Endodermal cell (in vitro differentiated cells): ENCODE results near the gene SEMA5A. TPM values are rescaled to one million over a fixed set of nuclear protein-coding genes. Genes with fewer than 3 reads are reported as not detected.
A peak's percentile ranks its signal among the peaks of the same experiment; 100 is the strongest.

Source experiments
- DNase-seq: peaks from one replicate; pipeline ENCODE4 v3.0.0-alpha.2; 2017
- H3K27ac ChIP-seq: 2 replicates; pipeline ENCODE4 v1.5.1; 2013; ENCODE audit warnings: mild to moderate bottlenecking, low read depth, low read length, moderate library complexity
- H3K27me3 ChIP-seq: 2 replicates; pipeline ENCODE4 v1.6.1; 2013; ENCODE audit warnings: mild to moderate bottlenecking, low read length, moderate library complexity; ENCODE audit not compliant: insufficient read depth, control insufficient read depth, poor library complexity, severe bottlenecking
- H3K36me3 ChIP-seq: 2 replicates; pipeline ENCODE4 v1.7.0; 2013; ENCODE audit warnings: mild to moderate bottlenecking, low read length, moderate library complexity; ENCODE audit not compliant: control insufficient read depth, insufficient read depth
- H3K4me1 ChIP-seq: one replicate; pipeline ENCODE4 v1.7.0; 2013; ENCODE audit warnings: low read length; ENCODE audit not compliant: control insufficient read depth, insufficient read depth
- H3K4me3 ChIP-seq: 2 replicates; pipeline ENCODE4 v1.5.1; 2013; ENCODE audit warnings: mild to moderate bottlenecking, low read length, moderate library complexity
- H3K9ac ChIP-seq: 2 replicates; pipeline ENCODE4 v1.6.1; 2013; ENCODE audit warnings: mild to moderate bottlenecking, low read length, moderate library complexity; ENCODE audit not compliant: poor library complexity, severe bottlenecking; ENCODE audit errors: extremely low read depth
- H3K9me3 ChIP-seq: 2 replicates; pipeline ENCODE4 v1.6.1; 2013; ENCODE audit warnings: mild to moderate bottlenecking, low read length, moderate library complexity; ENCODE audit not compliant: control insufficient read depth
- H3K27ac Mint-ChIP-seq: 2 replicates; pipeline ENCODE4 v1.8.0; 2020; ENCODE audit warnings: mixed read lengths
- H3K27me3 Mint-ChIP-seq: 2 replicates; pipeline ENCODE4 v1.8.0; 2021; ENCODE audit warnings: mild to moderate bottlenecking, mixed read lengths; ENCODE audit not compliant: insufficient read depth
- H3K36me3 Mint-ChIP-seq: 2 replicates; pipeline ENCODE4 v1.8.0; 2020; ENCODE audit warnings: low read depth, mixed read lengths
- H3K4me1 Mint-ChIP-seq: 2 replicates; pipeline ENCODE4 v1.8.0; 2020; ENCODE audit warnings: mixed read lengths
- H3K4me3 Mint-ChIP-seq: 2 replicates; pipeline ENCODE4 v1.8.0; 2020; ENCODE audit warnings: mild to moderate bottlenecking, moderate library complexity, mixed read lengths
- H3K9me3 Mint-ChIP-seq: 2 replicates; pipeline ENCODE4 v1.8.0; 2020; ENCODE audit warnings: mild to moderate bottlenecking, mixed read lengths
- WGBS, 2 experiments: methylation state at CpG; one replicate each; pipeline versions ENCODE4 v1.1.5 to v1.1.7; 2013; ENCODE audit warnings: missing lambda C conversion rate in 2 of 2, mixed read lengths in 1 of 2; ENCODE audit not compliant: insufficient coverage in 1 of 2, insufficient read length in 1 of 2; 5-methylcytosine and 5-hydroxymethylcytosine counted together
- total RNA-seq, 2 donors: library from RNA; stranded (reverse); fragmentation: NEBNext Ultra II Directional in 1 of 2; extraction: Animal tissue kit (Norgen Biotek cat#: 25700) in 1 of 2; gene quantifications; 2 replicates in 1 of 2; 3 replicates in 1 of 2; pipeline ENCODE4 v1.2.1, GENCODE V29; 2021
- TF ChIP-seq, protein P1 (sequence below): fragments of 200-600 bp; sonication (generic); conservative IDR thresholded peaks from 2 replicates; pipeline ENCODE4 v1.5.0; 2021; ENCODE audit warnings: antibody characterized with exemption, mild to moderate bottlenecking

Gene SEMA5A
- total RNA-seq, 2 donors from 2014 or later: 46.8 to 77.8 TPM

DNA sequence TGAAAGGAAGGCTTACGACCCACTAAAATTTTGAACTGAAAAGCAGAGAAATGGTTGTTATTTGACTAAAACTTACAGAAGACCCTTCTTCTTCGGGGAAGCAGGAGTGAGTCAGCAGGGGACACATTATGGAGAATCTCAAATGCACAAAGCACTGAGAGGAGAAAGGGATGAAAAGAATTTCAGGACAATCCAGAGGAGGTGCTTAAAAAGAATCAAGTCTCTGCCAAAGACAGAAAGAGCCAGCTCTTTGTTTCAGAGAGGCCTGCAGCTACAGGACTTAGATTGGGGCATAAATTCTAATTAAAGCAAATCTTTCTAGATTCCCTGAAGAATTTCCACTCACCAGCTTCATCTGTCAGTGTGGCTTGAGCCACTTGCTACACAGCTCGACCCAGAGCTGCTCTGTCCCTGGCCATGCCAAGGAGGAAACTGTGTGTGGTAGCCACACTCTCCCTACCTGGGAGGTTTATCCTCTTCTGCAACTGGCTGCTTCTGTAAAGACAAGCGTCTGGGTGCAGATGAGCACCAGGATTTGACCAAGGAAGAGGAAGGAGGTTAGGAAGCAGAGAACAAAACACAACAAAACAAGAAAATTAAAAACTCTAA is 89.9 kb downstream of the SEMA5A start:
- peaks cover 32% of the 10 kb centered on the region for H3K36me3 ChIP-seq
- H3K36me3 Mint-ChIP-seq: peaks cover 10% of the 10 kb centered on the region
- TF ChIP-seq, protein P1, sequence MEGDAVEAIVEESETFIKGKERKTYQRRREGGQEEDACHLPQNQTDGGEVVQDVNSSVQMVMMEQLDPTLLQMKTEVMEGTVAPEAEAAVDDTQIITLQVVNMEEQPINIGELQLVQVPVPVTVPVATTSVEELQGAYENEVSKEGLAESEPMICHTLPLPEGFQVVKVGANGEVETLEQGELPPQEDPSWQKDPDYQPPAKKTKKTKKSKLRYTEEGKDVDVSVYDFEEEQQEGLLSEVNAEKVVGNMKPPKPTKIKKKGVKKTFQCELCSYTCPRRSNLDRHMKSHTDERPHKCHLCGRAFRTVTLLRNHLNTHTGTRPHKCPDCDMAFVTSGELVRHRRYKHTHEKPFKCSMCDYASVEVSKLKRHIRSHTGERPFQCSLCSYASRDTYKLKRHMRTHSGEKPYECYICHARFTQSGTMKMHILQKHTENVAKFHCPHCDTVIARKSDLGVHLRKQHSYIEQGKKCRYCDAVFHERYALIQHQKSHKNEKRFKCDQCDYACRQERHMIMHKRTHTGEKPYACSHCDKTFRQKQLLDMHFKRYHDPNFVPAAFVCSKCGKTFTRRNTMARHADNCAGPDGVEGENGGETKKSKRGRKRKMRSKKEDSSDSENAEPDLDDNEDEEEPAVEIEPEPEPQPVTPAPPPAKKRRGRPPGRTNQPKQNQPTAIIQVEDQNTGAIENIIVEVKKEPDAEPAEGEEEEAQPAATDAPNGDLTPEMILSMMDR: no peak
- peaks cover 1% of the 10 kb centered on the region for H3K27me3 Mint-ChIP-seq
- H3K4me3 Mint-ChIP-seq: no peak overlapping the region
- H3K4me1 Mint-ChIP-seq: peaks cover 41% of the 10 kb centered on the region
- peaks cover 10% of the 10 kb centered on the region for H3K4me1 ChIP-seq
- peak; percentile 59 for DNase-seq
- H3K27me3 ChIP-seq: no peaks in the 10 kb centered on the region
- WGBS, 2 experiments: 54 to 73% methylated on average over 3 to 4 of the region's 4 CpGs
- peaks cover 18% of the 10 kb centered on the region for H3K9me3 Mint-ChIP-seq
- peak overlapping the region; percentile 22 for H3K27ac Mint-ChIP-seq
- peak overlapping the region; percentile 87 for H3K27ac ChIP-seq
- no peak overlapping the region for H3K4me3 ChIP-seq
- peaks cover 25% of the 10 kb centered on the region for H3K9me3 ChIP-seq
- H3K9ac ChIP-seq: no peak overlapping the region

DNA sequence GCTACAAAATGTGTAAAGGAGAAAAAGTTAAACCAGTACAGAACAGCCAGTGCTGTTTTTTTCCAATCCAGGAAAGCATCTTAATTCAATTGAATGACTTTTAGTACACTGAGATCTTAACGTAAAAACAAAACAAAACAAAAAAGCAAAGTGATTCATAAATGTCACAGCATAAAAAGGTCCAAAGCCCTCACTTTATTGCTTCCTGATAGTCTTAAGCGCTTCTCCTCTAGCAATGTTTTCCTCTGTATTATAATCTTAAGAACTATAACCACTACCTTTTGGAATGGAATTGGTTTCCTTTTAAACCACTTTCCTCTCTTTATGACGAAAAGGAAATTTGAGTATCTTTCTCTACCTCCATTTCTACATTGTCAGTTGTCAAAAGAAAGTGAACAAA is 91.4 kb downstream of the SEMA5A start:
- Histone ChIP-seq H3K27ac (no peak overlapping the region), H3K9me3 (peaks cover 23% of the 10 kb centered on the region), H3K36me3 (peaks cover 40% of the 10 kb centered on the region), H3K4me3 (no peak overlapping the region), H3K27me3 (no peaks in the 10 kb centered on the region), H3K9ac (no peak overlapping the region), H3K4me1 (peaks cover 10% of the 10 kb centered on the region)
- peaks cover 14% of the 10 kb centered on the region for H3K9me3 Mint-ChIP-seq
- DNase-seq: no peak
- no peak overlapping the region for H3K27ac Mint-ChIP-seq
- H3K36me3 Mint-ChIP-seq: peaks cover 13% of the 10 kb centered on the region
- H3K4me3 Mint-ChIP-seq: no peak overlapping the region
- peaks cover 41% of the 10 kb centered on the region for H3K4me1 Mint-ChIP-seq
- 88 to 92% methylated on average over 2 to 3 of the region's 3 CpGs for WGBS, 2 experiments
- TF ChIP-seq, protein P1: no peak
- H3K27me3 Mint-ChIP-seq: peaks cover 1% of the 10 kb centered on the region

DNA sequence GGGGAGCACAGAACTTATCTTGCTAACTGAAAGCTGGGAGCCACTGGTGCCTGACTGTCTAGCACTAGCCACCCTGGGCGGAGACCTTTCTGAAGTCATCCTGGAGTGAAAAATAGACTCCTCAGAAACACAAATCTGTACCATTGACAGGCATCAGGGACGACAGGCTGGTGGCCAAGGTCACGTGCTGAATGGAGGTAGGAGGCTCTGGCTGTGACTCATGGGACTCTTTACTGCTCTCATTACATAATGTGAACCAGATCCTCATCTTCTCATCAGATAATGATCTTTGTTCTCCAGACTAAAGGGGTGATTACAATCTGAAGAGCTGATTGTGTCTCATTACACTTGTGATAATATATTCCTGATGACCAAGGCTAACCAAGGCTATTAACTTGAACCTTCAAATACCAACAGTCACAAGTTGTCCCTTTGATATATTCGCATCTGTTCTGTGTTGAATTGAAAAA is 91.8 kb downstream of the SEMA5A start:
- no peak overlapping the region for H3K4me3 Mint-ChIP-seq
- H3K36me3 ChIP-seq: peaks cover 40% of the 10 kb centered on the region
- DNase-seq: no peak
- H3K27ac Mint-ChIP-seq: no peak overlapping the region
- H3K9me3 Mint-ChIP-seq: peaks cover 13% of the 10 kb centered on the region
- H3K27ac ChIP-seq: no peak overlapping the region
- H3K9ac ChIP-seq: no peak overlapping the region
- peaks cover 10% of the 10 kb centered on the region for H3K4me1 ChIP-seq
- no peaks in the 10 kb centered on the region for H3K27me3 ChIP-seq
- H3K36me3 Mint-ChIP-seq: peaks cover 14% of the 10 kb centered on the region
- 90 to 100% methylated on average over 1 to 4 of the region's 4 CpGs for WGBS, 2 experiments
- TF ChIP-seq, protein P1: no peak
- peaks cover 41% of the 10 kb centered on the region for H3K4me1 Mint-ChIP-seq
- H3K9me3 ChIP-seq: peaks cover 23% of the 10 kb centered on the region
- peak overlapping the region; percentile 10 for H3K4me3 ChIP-seq
- peaks cover 1% of the 10 kb centered on the region for H3K27me3 Mint-ChIP-seq
